ENCODE measurements around the gene SCN3B.

- TF ChIP-seq CTCF (optimal IDR thresholded peaks at IDR 0.05 in 1 of 3, IDR thresholded peaks at IDR 0.05 in 1 of 3, conservative IDR thresholded peaks at IDR 0.05 in 1 of 3; ENCODE audit: extremely low read depth in 1 of 3, insufficient read depth in 2 of 3, low read length in 3 of 3) (no peak), EZH2 (IDR thresholded peaks at IDR 0.05; ENCODE audit: low read length) (no peak)
Observed at GRCh38 chr11:123665306-123665705, 10.9 kb upstream of the SCN3B start.
